GM12801 (cell line): ENCODE data around the gene COQ2.

ENCODE experiments used
- TF ChIP-seq, protein P1 (sequence below): IDR thresholded peaks from one replicate; pipeline ENCODE4 v1.5.1; 2011; ENCODE audit warnings: control low read depth; ENCODE audit not compliant: insufficient read length; ENCODE audit errors: extremely low read depth

Gene COQ2

DNA sequence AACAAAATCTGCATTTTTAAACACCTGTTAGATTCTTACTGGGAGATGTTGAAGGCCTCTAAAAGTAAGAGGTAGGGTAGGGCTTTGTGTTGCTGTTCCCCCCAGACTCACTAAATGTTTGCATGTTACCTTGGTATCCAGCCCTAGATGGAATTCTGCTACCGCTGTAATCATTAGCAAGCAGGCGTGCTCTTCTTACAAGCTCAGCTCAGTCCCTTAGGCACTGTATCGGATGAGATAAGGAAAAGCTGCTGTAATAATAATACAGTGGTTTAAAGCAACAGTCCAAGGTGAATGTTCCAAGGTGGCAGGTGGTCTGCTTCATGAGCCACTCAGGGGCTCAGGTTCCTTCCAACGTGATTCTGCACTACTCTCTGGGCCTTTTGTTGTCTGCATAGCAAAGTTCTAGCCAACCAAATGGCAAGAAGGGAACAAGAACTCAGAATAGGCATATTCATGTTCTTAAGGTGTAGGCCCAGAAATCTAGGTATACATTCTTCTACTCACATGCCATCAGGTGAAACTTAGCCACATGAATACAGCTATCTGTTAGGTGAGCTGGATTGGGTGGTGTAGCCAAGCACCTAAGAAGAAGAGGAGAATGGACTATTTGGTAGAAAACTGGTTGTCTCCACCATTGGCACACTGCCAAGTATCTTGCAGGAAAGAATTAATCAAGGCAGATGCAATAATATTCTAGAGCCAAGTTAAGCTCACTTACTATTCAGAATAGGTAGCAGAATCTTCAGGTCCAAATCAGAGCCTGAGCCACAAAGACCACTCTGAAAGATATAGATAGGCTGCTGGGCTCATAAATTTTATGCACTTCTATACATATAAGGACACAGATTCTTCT lies 46.0 kb downstream of the COQ2 start:
- TF ChIP-seq, protein P1, sequence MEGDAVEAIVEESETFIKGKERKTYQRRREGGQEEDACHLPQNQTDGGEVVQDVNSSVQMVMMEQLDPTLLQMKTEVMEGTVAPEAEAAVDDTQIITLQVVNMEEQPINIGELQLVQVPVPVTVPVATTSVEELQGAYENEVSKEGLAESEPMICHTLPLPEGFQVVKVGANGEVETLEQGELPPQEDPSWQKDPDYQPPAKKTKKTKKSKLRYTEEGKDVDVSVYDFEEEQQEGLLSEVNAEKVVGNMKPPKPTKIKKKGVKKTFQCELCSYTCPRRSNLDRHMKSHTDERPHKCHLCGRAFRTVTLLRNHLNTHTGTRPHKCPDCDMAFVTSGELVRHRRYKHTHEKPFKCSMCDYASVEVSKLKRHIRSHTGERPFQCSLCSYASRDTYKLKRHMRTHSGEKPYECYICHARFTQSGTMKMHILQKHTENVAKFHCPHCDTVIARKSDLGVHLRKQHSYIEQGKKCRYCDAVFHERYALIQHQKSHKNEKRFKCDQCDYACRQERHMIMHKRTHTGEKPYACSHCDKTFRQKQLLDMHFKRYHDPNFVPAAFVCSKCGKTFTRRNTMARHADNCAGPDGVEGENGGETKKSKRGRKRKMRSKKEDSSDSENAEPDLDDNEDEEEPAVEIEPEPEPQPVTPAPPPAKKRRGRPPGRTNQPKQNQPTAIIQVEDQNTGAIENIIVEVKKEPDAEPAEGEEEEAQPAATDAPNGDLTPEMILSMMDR: no peak

DNA sequence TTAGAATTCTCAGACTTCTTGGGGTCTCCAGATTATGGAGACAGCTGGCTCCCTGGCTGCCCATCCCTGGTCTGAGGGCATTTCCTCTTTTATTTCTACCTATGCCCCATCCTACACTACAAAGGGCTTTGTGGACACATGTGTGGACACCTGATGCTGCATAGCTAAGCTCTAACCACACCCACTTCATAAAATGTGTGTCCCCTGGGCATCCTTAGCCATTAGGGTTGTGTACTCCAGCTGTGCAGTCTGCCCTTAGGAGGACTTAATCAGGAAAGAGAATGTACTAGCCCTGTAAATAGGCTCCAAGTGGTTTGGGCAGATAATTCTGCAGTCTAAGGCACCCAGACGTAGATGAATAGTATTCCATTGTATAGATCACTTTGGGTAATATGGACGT lies 47.0 kb downstream of the COQ2 start:
- TF ChIP-seq, protein P1: no peak

DNA sequence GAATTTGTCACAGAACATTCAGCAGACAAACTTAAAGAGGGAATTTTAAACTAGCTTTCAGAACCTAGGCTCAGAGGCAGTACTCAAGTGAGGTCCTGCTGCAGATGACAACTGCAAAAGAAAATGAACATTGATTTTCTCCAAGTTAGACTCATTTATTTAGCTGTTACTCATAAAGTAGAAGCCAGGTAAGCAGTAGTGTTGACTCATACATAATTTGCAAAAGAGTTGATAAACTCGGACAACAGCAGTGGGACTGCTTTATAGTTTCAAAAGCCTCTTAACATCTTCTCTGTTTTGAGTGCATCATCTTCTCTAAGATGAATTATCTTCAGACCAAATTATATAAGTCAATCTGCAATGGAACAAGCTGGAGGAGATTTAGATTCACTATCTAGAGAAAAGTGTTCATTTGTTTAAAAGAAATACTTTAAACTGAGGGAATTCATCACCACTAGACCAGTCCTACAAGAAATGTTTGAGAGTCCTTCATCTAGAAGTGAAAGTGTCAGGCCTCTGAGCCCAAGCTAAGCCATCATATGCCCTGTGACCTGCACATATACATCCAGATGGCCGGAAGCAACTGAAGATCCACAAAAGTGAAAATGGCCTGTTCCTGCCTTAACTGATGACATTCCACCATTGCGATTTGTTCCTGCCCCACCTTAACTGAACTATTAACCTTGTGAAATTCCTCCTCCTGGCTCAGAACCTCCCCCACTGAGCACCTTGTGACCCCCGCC lies 49.5 kb downstream of the COQ2 start:
- TF ChIP-seq, protein P1: no peak

DNA sequence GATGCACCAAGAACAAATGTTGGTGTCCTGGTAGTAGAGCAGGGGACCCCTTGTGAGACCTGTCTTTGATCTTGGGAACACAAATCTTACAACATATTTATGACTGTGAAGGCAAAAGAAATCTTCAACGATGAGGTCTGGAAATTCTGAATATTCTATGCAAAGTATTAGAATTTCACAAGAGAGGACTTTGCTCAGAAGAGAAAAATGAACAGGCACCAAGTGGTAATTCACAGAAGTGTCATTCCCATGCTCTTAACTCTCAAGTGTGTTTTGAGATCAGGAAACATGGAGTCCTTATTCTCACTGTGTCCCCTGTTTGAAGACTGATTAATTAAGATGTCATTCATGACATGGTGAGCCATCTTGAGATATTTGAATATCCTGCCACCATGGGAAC lies 52.5 kb downstream of the COQ2 start:
- TF ChIP-seq, protein P1: no peak

DNA sequence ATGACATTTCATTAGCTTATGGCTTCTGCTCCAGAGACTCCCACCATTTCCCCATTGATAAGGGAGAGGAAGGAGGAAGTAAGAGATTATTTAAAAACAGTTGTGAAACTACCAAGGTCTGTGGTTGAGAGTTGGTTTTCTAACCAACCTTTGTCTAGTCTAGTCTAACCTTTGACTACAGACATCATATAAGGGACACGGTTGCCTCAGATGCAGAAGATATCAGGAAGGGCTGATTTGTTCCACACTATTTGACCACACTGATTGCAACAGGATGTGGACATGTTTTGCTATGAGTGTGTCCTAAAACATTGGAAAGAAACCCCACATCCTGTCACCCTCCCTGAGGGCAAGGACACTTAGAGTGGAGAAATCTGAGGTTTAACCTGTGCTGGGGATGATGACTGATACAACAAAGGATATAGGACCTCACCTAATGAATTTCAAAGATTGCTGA lies 53.0 kb downstream of the COQ2 start:
- TF ChIP-seq, protein P1: no peak

DNA sequence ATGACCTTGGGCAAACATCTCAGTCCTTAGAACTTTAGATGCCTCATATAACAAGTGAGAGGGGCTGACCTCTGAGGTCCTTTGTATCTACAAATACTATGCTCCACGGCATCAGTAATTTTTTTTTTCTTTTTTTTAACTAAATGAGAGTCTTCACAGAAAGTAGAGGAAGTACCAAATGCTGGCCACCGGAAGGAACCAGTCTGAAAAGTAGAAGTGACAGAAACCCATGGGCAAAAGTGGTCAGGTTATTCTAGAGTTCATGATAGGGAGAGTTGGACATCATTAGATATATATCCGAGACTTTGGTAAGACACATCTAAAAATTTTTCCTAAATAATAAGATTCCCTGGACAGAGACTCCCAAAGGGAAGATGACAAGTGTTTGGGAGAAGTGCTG lies 53.7 kb downstream of the COQ2 start:
- TF ChIP-seq, protein P1: no peak

DNA sequence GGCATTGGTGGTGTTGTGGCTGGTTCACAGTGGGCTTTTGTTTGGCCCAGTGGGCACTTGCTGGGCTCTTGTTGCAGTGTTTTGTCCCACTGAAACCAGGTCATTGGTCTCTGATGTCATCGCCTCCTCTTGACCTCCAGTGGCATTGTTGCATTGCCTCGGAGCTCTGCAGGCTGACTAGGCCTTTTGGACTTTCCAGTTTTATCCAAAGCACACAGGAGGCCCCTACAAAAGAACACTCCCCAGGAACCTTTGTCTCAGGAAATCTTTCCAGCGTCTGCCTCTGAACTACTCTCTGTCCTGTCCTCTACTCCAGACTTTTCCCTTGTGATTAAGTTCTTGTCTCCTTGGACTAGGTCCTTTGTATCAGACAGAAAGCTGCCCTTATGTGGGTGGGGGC lies 54.8 kb downstream of the COQ2 start:
- TF ChIP-seq, protein P1: no peak
